Measurements from ENCODE around the gene ZNF778.

- no peak for TF ChIP-seq CTCF (IDR thresholded peaks at IDR 0.05)
- no peak for TF ChIP-seq POLR2A (IDR thresholded peaks at IDR 0.05)
Observed at GRCh38 chr16:89197033-89197632, 20.4 kb upstream of the ZNF778 start.

All from uterus (tissue), 2 donors.